Stimulated activated naive B cell treated with anti-CD40 and anti-IgM and Interleukin-4, amounts not matched to agents 10 μg/mL and 1 μg/mL and 100 μg/mL, for 72 hours (primary cell): ENCODE results near the gene SDHAF1.

Source experiments
- ATAC-seq, 2 donors: fragments of 150-1000 bp; cut with Tn5 transposase; replicated peaks; 2 replicates each; pipeline ENCODE4 v1.10.0; 2021; ENCODE audit warnings: moderate library complexity in 1 of 2
- DNase-seq: peaks from one replicate; pipeline ENCODE4 v3.0.0; 2021
- H3K27ac Mint-ChIP-seq: one replicate; pipeline ENCODE4 v1.8.0; 2022; ENCODE audit warnings: mild to moderate bottlenecking, mixed read lengths
- H3K27me3 Mint-ChIP-seq, 2 donors: one replicate each; pipeline ENCODE4 v1.8.0; 2022; ENCODE audit warnings: mixed read lengths in 2 of 2
- H3K36me3 Mint-ChIP-seq, 2 donors: one replicate each; pipeline ENCODE4 v1.8.0; 2022; ENCODE audit warnings: mixed read lengths in 2 of 2, mild to moderate bottlenecking in 1 of 2
- H3K4me1 Mint-ChIP-seq, 2 donors: one replicate each; pipeline ENCODE4 v1.8.0; 2022; ENCODE audit warnings: mixed read lengths in 2 of 2, mild to moderate bottlenecking in 1 of 2
- H3K4me3 Mint-ChIP-seq, 2 donors: one replicate each; pipeline ENCODE4 v1.8.0; 2022; ENCODE audit warnings: mild to moderate bottlenecking in 2 of 2, mixed read lengths in 2 of 2, moderate library complexity in 1 of 2
- H3K9me3 Mint-ChIP-seq, 2 donors: one replicate each; pipeline ENCODE4 v1.8.0; 2022; ENCODE audit warnings: mixed read lengths in 2 of 2, mild to moderate bottlenecking in 1 of 2

Gene SDHAF1

DNA sequence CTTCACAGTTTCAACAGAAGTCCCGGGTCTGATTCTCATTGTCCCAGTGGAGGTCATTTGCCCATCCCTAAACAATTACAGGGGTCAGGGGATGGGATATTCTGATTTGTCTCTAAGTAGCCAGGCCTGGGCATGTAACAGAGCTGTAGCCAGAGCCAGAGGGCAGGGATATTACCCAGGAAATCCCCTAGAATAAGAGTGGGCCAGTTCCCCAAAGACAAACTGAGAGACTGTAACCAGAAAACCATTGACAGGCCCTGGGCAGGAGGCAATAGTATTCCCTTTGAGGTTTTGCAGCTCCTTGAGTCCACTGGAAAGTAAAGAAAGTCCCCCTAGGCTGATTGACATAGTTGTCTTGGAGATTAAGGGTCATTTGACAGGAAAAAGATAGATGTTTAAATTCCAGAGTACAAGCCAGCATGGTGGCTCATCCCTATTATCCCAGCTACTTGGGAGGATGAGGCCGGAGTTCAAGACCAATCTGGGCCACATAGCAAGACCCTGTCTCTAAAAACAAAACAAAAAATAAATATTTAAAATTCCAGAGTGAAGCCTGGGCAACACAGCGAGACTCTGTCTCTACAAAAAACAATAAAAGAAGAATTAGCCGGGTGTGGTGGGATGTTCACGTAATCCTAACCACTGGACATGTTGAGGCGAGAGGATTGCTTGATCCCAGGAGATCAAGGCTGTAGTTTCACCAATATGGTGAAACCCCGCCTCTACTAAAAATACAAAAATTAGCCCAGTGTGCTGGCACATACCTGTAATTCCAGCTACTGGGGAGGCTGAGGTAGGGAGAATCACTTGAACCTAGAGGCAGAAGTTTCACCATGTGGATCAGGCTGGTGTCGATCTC is 1.9 kb upstream of the SDHAF1 start:
- H3K4me3 Mint-ChIP-seq, result no peak overlapping the region
- peaks cover 0 to 6% of the 10 kb centered on the region in 2 donors for H3K27me3 Mint-ChIP-seq
- H3K27ac Mint-ChIP-seq, result no peak overlapping the region
- H3K4me1 Mint-ChIP-seq, result peaks cover 24 to 44% of the 10 kb centered on the region in 2 donors
- peak in 1 of 2 donors; percentile 19 for ATAC-seq
- no peak for DNase-seq
- H3K9me3 Mint-ChIP-seq, result no peaks in the 10 kb centered on the region
- H3K36me3 Mint-ChIP-seq, result peaks cover 3 to 16% of the 10 kb centered on the region in 2 donors

- Mint-ChIP-seq H3K27me3 (peaks cover 0 to 6% of the 10 kb centered on the region in 2 donors), H3K27ac (peak overlapping the region; percentile 72), H3K4me3 (peak overlapping the region; percentile 78 to 83), H3K36me3 (peaks cover 6 to 19% of the 10 kb centered on the region in 2 donors), H3K4me1 (peaks cover 24 to 47% of the 10 kb centered on the region in 2 donors), H3K9me3 (no peaks in the 10 kb centered on the region)
- ATAC-seq (no peak), DNase-seq (no peak)
Observed at GRCh38 chr19:35993923-35994598, 927 bp upstream of the SDHAF1 start.

DNA sequence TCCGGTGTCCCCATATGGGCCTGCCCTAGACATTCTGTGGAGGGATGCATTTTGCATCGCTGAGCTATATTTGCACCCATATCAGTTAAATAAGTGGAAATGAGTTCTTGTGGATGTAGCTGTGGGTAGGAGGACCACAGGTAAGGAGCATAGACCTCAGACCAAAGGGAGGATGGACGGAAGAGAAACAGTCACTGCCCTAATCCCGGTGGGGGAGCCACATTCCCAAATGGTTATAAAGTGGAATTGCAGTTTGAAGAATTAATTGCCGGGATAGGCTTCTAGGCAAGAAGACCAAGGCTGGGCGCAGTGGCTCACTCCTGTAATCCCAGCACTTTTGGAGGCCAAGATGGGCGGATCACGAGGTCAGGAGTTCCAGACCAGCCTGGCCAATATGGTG is 1.8 kb downstream of the SDHAF1 start:
- DNase-seq (no peak), ATAC-seq (no peak)
- H3K4me1 Mint-ChIP-seq, result peaks cover 28 to 66% of the 10 kb centered on the region in 2 donors
- H3K4me3 Mint-ChIP-seq, result peak overlapping the region; percentile 85 to 91
- H3K9me3 Mint-ChIP-seq, result no peaks in the 10 kb centered on the region
- H3K27ac Mint-ChIP-seq, result peak overlapping the region; percentile 65
- H3K27me3 Mint-ChIP-seq, result no peaks in the 10 kb centered on the region
- H3K36me3 Mint-ChIP-seq, result peaks cover 17 to 33% of the 10 kb centered on the region in 2 donors

- no peak overlapping the region for H3K27ac Mint-ChIP-seq
- ATAC-seq, result no peak
Observed at GRCh38 chr19:36001605-36002004, 6.6 kb downstream of the SDHAF1 start.

GRCh38 chr19:36003284-36003683 is 8.3 kb downstream of the SDHAF1 start:
- H3K27me3 Mint-ChIP-seq, result peaks cover 0 to under 1% of the 10 kb centered on the region in 2 donors
- ATAC-seq (no peak), DNase-seq (no peak)
- H3K4me3 Mint-ChIP-seq, result no peak overlapping the region
- peak overlapping the region; percentile 2 for H3K27ac Mint-ChIP-seq
- H3K36me3 Mint-ChIP-seq, result peaks cover 26 to 41% of the 10 kb centered on the region in 2 donors
- no peaks in the 10 kb centered on the region for H3K9me3 Mint-ChIP-seq
- peaks cover 10 to 22% of the 10 kb centered on the region in 2 donors for H3K4me1 Mint-ChIP-seq

More at GRCh38 chr19:36001605-36002004, 6.6 kb downstream of the SDHAF1 start:
- H3K36me3 Mint-ChIP-seq, result peaks cover 28 to 44% of the 10 kb centered on the region in 2 donors
- DNase-seq, result no peak
- H3K9me3 Mint-ChIP-seq, result no peaks in the 10 kb centered on the region
- no peak overlapping the region for H3K4me3 Mint-ChIP-seq
- no peaks in the 10 kb centered on the region for H3K27me3 Mint-ChIP-seq
- peaks cover 18 to 34% of the 10 kb centered on the region in 2 donors for H3K4me1 Mint-ChIP-seq

GRCh38 chr19:36006955-36007354 is 12.0 kb downstream of the SDHAF1 start:
- peaks cover 8 to 16% of the 10 kb centered on the region in 2 donors for H3K27me3 Mint-ChIP-seq
- H3K27ac Mint-ChIP-seq, result no peak overlapping the region
- H3K4me3 Mint-ChIP-seq, result no peak overlapping the region
- H3K9me3 Mint-ChIP-seq, result no peaks in the 10 kb centered on the region
- H3K4me1 Mint-ChIP-seq, result peaks cover 17% of the 10 kb centered on the region in 2 donors
- DNase-seq (no peak), ATAC-seq (no peak)
- H3K36me3 Mint-ChIP-seq, result peaks cover 22 to 45% of the 10 kb centered on the region in 2 donors

- DNase-seq (no peak), ATAC-seq (no peak)
- H3K9me3 Mint-ChIP-seq, result no peaks in the 10 kb centered on the region
- peak within 1 kb of the TSS; percentile 59 for H3K27ac Mint-ChIP-seq
- H3K27me3 Mint-ChIP-seq, result peaks cover 8 to 16% of the 10 kb centered on the region in 2 donors
- H3K4me3 Mint-ChIP-seq, result peak within 1 kb of the TSS; percentile 63 to 71
- H3K4me1 Mint-ChIP-seq, result peaks cover 17 to 24% of the 10 kb centered on the region in 2 donors
- peaks cover 18 to 39% of the 10 kb centered on the region in 2 donors for H3K36me3 Mint-ChIP-seq
Observed at GRCh38 chr19:36008336-36008978, 13.5 kb downstream of the SDHAF1 start, which contains the start of gene SYNE4. Gene SYNE4 (minus strand): TSS chr19:36008813. CDS start chr19:36008681, 132 bp downstream.

DNA sequence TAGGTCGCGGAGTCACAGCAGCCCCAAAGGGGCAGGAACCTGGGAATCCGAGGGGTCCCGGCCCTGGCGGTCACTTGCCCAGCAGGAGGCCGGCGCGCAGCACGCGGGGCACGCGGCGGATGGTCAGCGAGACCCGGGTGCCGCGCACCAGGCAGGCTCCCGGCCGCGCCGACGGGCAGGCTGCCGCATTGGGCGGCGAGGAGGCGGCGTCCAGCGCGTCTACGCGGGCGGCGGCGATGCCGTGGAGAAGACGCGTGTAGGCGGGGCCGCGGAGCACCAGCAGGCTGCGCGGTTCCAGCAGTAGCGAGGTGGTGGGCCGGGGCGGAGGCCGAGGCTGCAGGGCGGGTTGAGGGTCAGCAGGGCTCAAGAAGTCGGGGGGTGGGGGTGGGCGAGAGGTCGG is 14.2 kb downstream of the SDHAF1 start:
- DNase-seq (peak; percentile 46), ATAC-seq (peak; percentile 45 to 53)
- H3K27ac Mint-ChIP-seq, result no peak overlapping the region
- peaks cover 19 to 38% of the 10 kb centered on the region in 2 donors for H3K36me3 Mint-ChIP-seq
- no peaks in the 10 kb centered on the region for H3K9me3 Mint-ChIP-seq
- H3K27me3 Mint-ChIP-seq, result peaks cover 8 to 16% of the 10 kb centered on the region in 2 donors
- H3K4me3 Mint-ChIP-seq, result peak overlapping the region; percentile 63 to 71
- H3K4me1 Mint-ChIP-seq, result peaks cover 23 to 32% of the 10 kb centered on the region in 2 donors

DNA sequence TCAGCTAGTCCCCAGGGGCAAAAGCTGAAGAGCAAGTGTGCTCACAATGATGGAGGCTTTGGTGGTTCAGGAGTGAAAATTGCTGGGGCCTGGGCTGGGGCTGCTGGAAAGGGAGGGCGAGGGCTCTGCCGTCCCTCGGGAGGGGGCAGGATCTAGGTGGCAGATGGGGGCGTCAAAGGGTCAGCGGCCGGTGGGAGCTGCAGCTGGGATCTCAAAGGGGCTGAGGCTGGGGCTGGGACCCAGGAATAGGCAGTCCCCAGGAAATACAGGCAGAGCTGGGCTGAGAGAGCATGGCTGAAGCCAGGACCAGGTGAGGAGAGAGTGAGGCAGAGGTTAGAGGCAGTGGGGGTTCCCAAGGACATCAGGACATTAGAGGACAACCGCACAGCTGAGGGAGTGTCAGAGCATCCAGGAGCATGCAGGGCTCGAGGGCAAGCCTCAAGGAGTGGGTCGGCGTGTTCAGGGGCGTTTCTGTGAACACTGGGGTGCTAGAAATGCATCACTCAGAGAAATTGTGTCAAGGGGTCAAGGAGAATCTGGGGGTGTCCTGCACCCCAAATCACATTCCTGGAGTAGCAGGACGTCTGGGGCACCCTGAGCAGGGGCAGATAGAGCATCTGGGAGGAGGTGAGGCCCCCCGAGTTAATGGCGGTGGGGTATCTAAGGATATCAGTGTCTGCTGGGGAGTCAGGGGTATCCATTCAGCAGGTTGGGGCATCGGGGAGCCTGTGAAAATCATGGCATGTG is 14.8 kb downstream of the SDHAF1 start:
- Mint-ChIP-seq H3K27ac (peak overlapping the region; percentile 63), H3K4me1 (peaks cover 27 to 38% of the 10 kb centered on the region in 2 donors), H3K27me3 (peaks cover 8 to 16% of the 10 kb centered on the region in 2 donors), H3K9me3 (no peaks in the 10 kb centered on the region), H3K36me3 (peaks cover 21 to 34% of the 10 kb centered on the region in 2 donors), H3K4me3 (peak overlapping the region; percentile 63 to 71)
- ATAC-seq, result no peak
- DNase-seq, result no peak

GRCh38 chr19:36010402-36010801 is 15.4 kb downstream of the SDHAF1 start:
- H3K4me3 Mint-ChIP-seq, result no peak overlapping the region
- peaks cover 29 to 44% of the 10 kb centered on the region in 2 donors for H3K4me1 Mint-ChIP-seq
- no peaks in the 10 kb centered on the region for H3K9me3 Mint-ChIP-seq
- H3K36me3 Mint-ChIP-seq, result peaks cover 18 to 31% of the 10 kb centered on the region in 2 donors
- H3K27ac Mint-ChIP-seq, result peak overlapping the region; percentile 63
- DNase-seq (no peak), ATAC-seq (no peak)
- H3K27me3 Mint-ChIP-seq, result peaks cover 8 to 16% of the 10 kb centered on the region in 2 donors

DNA sequence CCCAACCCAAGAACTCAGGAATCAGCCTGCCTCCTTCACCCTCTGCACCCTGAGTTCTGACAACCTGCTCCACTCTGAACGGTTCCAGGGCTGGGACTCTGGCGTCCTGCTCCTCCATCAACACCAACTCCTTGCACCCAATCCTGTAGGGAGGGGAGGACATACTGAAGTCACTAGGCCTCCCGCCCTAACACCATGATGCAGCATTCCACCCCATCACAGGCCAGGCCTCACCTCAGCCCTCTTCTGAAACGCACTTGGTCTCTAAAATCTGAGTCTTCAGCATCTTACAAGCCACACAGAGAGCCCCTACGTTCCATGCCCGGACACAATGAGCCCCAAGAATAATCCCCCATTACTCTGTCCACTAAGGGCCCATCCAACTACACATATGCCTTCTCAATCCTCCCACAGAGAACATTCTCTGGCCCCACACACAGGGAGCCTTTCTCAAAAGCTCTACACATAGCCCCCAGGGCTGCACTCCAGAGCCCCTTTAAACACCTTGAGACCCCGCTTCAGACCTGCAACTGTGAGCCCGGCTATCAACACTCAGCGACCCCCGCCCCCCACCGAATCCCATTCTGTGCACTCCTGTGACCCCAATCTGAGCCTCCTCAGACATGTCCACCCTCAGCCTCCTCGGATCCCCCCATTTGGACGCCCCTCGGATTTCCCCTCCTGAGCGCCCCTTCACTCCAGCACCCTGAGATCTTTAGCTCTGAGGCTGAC is 18.5 kb downstream of the SDHAF1 start:
- peaks cover 26 to 30% of the 10 kb centered on the region in 2 donors for H3K36me3 Mint-ChIP-seq
- no peak for DNase-seq
- ATAC-seq, result no peak
- H3K9me3 Mint-ChIP-seq, result no peaks in the 10 kb centered on the region
- peaks cover 32 to 48% of the 10 kb centered on the region in 2 donors for H3K4me1 Mint-ChIP-seq
- H3K27me3 Mint-ChIP-seq, result peaks cover 8 to 14% of the 10 kb centered on the region in 2 donors
- H3K4me3 Mint-ChIP-seq, result peak overlapping the region; percentile 91 to 97
- H3K27ac Mint-ChIP-seq, result peak overlapping the region; percentile 96

- Mint-ChIP-seq H3K27ac (peak within 1 kb of the TSS; percentile 96), H3K4me3 (peak within 1 kb of the TSS; percentile 91 to 97), H3K27me3 (peaks cover 8 to 10% of the 10 kb centered on the region in 2 donors), H3K36me3 (peaks cover 25 to 26% of the 10 kb centered on the region in 2 donors), H3K4me1 (peaks cover 28 to 43% of the 10 kb centered on the region in 2 donors), H3K9me3 (no peaks in the 10 kb centered on the region)
- DNase-seq (peak; percentile 99), ATAC-seq (peak; percentile 98)
Observed at GRCh38 chr19:36014012-36014924, 19.3 kb downstream of the SDHAF1 start, which contains the start of gene ALKBH6. Gene ALKBH6 (minus strand): TSS chr19:36014213. CDS start chr19:36013397, 816 bp downstream.
